Measurements from ENCODE around the gene USP20. TPM values are rescaled to one million over a fixed set of nuclear protein-coding genes. Genes with fewer than 3 reads are reported as not detected.

The USP20 gene
- total and polyA plus RNA-seq, 4 donors = 8.2 to 19.8 (median 10.3) TPM

GRCh38 chr9:129904734-129905133, 69.5 kb downstream of the USP20 start:
- TF ChIP-seq FOXA1 (IDR thresholded peaks at IDR 0.05) = no peak
- no peak for TF ChIP-seq HNF4G (IDR thresholded peaks at IDR 0.05)
- 95% methylated on average over 4 of the region's 4 CpGs for WGBS
- H3K9me3 ChIP-seq (ENCODE audit: control insufficient read depth in 4 of 4, low read length in 3 of 4) = no peaks in the 10 kb centered on the region
- H3K27ac ChIP-seq (ENCODE audit: low read depth in 1 of 2, low read length in 2 of 2) = no peak overlapping the region
- H3K36me3 ChIP-seq (ENCODE audit: control insufficient read depth in 4 of 4, insufficient read depth in 3 of 4, low read depth in 1 of 4, low read length in 3 of 4) = peaks cover 6 to 17% (median 9%) of the 10 kb centered on the region in 4 donors
- no peak for DNase-seq (ENCODE audit: low spot score)
- H3K4me1 ChIP-seq (ENCODE audit: control insufficient read depth in 4 of 4, insufficient read depth in 4 of 4, low read length in 3 of 4) = no peaks in the 10 kb centered on the region
- no peaks in the 10 kb centered on the region for H3K27me3 ChIP-seq (ENCODE audit: control insufficient read depth in 4 of 4, insufficient read depth in 4 of 4, low read length in 3 of 4)
- no peak overlapping the region for H3K4me3 ChIP-seq (ENCODE audit: low read depth in 1 of 3, low read length in 3 of 3)
- H3K9ac ChIP-seq (ENCODE audit: low read depth in 1 of 2, low read length in 2 of 2) = no peak overlapping the region

- no peak overlapping the region for H3K4me3 ChIP-seq (ENCODE audit: low read depth in 1 of 3, low read length in 3 of 3)
- peaks cover 0 to 7% (median 7%) of the 10 kb centered on the region in 4 donors for H3K36me3 ChIP-seq (ENCODE audit: control insufficient read depth in 4 of 4, insufficient read depth in 3 of 4, low read depth in 1 of 4, low read length in 3 of 4)
- DNase-seq (ENCODE audit: low spot score) = no peak
- WGBS = 97% methylated on average over 4 of the region's 4 CpGs
- H3K9ac ChIP-seq (ENCODE audit: low read depth in 1 of 2, low read length in 2 of 2) = no peak overlapping the region
- no peak overlapping the region for H3K27ac ChIP-seq (ENCODE audit: low read depth in 1 of 2, low read length in 2 of 2)
- TF ChIP-seq REST (IDR thresholded peaks at IDR 0.05) (no peak), HNF4A (conservative IDR thresholded peaks at IDR 0.05) (no peak), NR2F2 (IDR thresholded peaks at IDR 0.05) (no peak), RXRA (IDR thresholded peaks at IDR 0.05) (no peak), SP1 (IDR thresholded peaks at IDR 0.05) (no peak), JUND (IDR thresholded peaks at IDR 0.05) (no peak)
- H3K9me3 ChIP-seq (ENCODE audit: control insufficient read depth in 4 of 4, low read length in 3 of 4) = no peaks in the 10 kb centered on the region
- H3K4me1 ChIP-seq (ENCODE audit: control insufficient read depth in 4 of 4, insufficient read depth in 4 of 4, low read length in 3 of 4) = no peaks in the 10 kb centered on the region
- H3K27me3 ChIP-seq (ENCODE audit: control insufficient read depth in 4 of 4, insufficient read depth in 4 of 4, low read length in 3 of 4) = no peaks in the 10 kb centered on the region
These were observed 71.0 kb downstream of the USP20 start for GRCh38 chr9:129906298-129906697.

GRCh38 chr9:129907201-129907600, 71.9 kb downstream of the USP20 start:
- peaks cover 0 to 7% (median 6%) of the 10 kb centered on the region in 4 donors for H3K36me3 ChIP-seq (ENCODE audit: control insufficient read depth in 4 of 4, insufficient read depth in 3 of 4, low read depth in 1 of 4, low read length in 3 of 4)

More at GRCh38 chr9:129907201-129907600, 71.9 kb downstream of the USP20 start:
- Histone ChIP-seq H3K4me3 (ENCODE audit: low read depth in 1 of 3, low read length in 3 of 3) (no peak overlapping the region), H3K9me3 (ENCODE audit: control insufficient read depth in 4 of 4, low read length in 3 of 4) (no peaks in the 10 kb centered on the region), H3K27ac (ENCODE audit: low read depth in 1 of 2, low read length in 2 of 2) (no peak overlapping the region), H3K27me3 (ENCODE audit: control insufficient read depth in 4 of 4, insufficient read depth in 4 of 4, low read length in 3 of 4) (no peaks in the 10 kb centered on the region), H3K9ac (ENCODE audit: low read depth in 1 of 2, low read length in 2 of 2) (no peak overlapping the region), H3K4me1 (ENCODE audit: control insufficient read depth in 4 of 4, insufficient read depth in 4 of 4, low read length in 3 of 4) (no peaks in the 10 kb centered on the region)
- WGBS = 97% methylated on average over 4 of the region's 4 CpGs
- TF ChIP-seq SP1 (IDR thresholded peaks at IDR 0.05) = no peak
- no peak for TF ChIP-seq ZBTB33 (IDR thresholded peaks at IDR 0.05)
- no peak for TF ChIP-seq RXRA (IDR thresholded peaks at IDR 0.05)
- no peak for TF ChIP-seq EGR1 (IDR thresholded peaks at IDR 0.05; ENCODE audit: low read depth in 2 of 2)
- no peak for TF ChIP-seq GABPA (IDR thresholded peaks at IDR 0.05 in 1 of 2, conservative IDR thresholded peaks at IDR 0.05 in 1 of 2)
- no peak for TF ChIP-seq HNF4A (conservative IDR thresholded peaks at IDR 0.05)
- TF ChIP-seq FOXA1 (IDR thresholded peaks at IDR 0.05) = no peak
- no peak for TF ChIP-seq CTCF (IDR thresholded peaks at IDR 0.05; ENCODE audit: low read depth, low read length, missing input control)
- no peak for TF ChIP-seq MAX (IDR thresholded peaks at IDR 0.05)
- no peak for TF ChIP-seq HNF4G (IDR thresholded peaks at IDR 0.05)
- DNase-seq (ENCODE audit: low spot score) = no peak
